IPS DF 19.7 (cell line): ENCODE results near the gene ZWINT.

ENCODE experiments used
- DNase-seq: peaks from one replicate; pipeline ENCODE4 v3.0.0-alpha.2; 2013; ENCODE audit warnings: low read depth, low spot score

ZWINT gene, protein sequence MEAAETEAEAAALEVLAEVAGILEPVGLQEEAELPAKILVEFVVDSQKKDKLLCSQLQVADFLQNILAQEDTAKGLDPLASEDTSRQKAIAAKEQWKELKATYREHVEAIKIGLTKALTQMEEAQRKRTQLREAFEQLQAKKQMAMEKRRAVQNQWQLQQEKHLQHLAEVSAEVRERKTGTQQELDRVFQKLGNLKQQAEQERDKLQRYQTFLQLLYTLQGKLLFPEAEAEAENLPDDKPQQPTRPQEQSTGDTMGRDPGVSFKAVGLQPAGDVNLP

DNA sequence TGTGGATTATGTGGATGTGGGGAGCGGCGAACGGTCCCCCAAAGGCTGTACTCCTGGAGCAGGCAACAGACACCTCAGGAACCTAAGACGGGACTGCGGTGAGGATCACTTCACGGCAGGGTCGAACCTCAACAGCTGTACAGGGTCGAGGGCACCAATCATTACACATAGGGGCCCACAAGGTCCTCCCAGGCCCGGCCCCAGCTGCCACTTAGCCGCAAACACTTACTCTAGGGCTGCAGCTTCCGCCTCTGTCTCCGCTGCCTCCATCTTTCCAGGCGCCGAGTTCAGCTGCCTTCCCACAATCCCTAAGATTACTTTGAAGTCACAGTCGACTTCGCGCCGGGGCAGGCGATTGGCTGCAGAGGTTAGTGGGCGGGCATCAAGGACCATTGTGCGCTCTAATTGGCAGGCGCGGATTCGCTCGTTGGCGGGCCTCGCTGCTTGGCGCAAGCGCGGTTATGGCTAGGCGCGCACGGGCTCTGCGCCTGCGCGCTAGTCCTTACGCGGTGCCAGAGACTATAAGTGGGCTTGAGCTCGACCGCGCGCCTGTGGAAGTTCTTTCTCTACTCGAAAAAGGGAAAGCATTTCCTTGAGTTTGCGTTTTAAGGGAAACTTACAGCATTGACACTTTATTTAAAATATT is at the start of gene ZWINT:
ZWINT (minus strand) TSS at position 293 of the 646 bp plus-strand sequence; CDS start at position 270, 23 bp downstream.
- peak; percentile 84 for DNase-seq

DNA sequence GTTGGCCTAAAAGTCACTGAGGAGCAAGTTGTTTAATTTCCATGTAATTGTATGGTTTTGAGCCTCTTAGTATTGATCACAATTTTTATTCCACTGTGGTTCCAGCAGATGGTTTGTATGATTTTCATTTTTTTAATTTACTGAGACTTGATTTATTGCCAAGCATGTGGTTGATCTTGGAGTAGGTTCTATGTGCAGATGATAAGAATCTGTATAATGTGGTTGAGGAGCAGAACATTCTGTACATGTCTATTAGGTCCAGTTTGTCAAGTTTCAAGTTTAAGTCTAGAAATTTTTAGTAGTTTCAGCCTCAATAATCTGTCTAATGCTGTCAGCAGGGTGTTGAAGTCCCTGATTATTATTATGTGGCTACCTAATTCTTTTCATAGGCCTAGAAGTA is 22.7 kb upstream of the ZWINT start:
- no peak for DNase-seq

DNA sequence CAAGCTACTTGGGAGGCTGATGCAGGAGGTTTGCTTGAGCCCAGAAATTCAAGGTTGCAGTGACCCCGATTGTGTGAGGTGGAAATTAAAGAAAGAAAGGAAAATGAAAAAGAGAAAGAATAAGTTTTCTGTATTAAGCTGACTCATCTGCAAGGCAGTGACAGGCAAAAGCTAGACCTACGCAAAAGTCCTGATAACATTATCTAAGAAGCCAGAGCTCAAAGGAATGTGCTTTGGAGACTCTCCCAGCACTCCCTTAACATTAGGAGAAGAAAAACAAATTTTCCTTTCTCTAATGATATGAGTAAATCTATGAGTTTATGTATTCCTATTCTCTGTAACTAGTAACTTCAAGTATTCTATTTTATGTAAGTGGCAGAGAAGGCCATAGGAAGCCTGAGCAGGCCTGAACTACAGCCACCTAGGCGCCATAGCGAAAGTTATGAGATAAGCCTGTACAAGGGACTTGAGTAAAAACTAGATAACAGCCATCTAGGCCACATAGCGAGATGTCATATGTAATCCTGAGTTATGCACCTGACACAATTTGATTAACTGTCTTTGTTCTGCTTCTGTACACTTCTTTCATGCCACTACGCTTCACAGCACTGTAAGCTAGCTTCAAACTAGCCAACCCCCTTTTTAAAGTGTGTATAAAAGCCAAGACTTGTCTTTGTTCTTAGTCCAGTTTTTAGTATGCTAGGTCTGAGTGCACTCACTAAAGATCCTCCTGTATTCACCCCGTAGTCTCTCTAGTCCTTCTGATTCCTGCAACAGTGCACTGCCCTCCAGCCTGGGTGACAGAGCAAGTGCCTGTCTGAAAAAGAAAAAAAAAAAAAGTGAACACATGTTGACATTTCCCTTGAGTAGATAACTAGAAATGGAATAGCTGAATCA is 9.4 kb upstream of the ZWINT start:
- DNase-seq, result no peak

DNA sequence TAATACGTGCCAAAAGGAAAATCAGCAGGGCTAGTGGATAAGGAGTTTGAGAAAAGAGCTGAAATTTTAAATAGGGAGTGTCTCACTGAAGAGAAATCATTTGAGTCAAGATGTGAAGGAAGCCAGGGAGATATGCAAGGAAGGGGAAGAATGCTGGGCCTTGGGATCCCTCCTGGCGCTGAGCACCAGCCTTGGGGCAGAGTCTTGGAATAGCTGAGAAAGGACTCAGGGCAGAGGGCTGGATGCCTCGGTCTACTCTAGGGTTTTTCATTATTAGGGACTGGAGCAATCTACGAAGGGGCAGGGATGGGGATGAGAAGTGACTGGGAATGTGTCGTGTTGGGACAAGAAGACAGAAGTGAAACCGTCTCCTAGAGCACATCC is 484 bp downstream of the ZWINT start:
- DNase-seq, result no peak

DNA sequence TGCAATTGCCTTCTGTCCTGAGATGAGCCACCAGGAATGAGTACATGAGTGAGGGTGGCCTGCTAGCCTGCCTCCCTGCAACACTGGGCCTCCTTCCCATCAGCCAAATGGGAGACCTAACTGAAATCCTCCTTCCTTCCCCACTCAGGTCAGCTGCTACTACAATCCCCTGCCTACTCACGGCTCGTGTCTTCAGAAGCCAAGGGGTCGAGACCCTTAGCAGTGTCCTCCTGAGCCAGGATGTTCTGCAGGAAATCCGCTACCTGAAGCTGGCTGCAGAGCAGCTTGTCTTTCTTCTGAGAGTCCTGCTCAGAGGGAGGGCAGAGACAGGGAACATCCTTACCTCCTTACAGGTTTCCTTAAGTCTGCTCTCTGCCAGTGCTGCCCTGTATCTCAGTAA is 1.2 kb downstream of the ZWINT start:
- no peak for DNase-seq

DNA sequence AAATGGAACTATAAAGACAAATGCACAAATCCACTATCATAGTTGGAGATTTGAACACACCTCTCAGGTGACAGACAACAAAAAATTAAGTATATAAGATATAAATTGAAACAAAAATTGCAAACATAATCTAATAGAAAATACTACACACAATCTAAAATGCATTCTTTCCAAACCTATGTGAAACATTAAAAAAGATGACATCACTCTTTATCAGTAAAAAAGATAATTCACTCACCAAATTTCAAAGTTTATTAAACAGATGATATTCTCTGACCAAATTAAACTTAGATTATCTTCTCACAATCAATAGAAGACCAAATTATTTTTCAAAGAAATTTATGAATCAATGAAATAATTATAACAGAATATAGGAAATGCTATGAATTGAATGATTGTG is 4.0 kb downstream of the ZWINT start:
- no peak for DNase-seq

DNA sequence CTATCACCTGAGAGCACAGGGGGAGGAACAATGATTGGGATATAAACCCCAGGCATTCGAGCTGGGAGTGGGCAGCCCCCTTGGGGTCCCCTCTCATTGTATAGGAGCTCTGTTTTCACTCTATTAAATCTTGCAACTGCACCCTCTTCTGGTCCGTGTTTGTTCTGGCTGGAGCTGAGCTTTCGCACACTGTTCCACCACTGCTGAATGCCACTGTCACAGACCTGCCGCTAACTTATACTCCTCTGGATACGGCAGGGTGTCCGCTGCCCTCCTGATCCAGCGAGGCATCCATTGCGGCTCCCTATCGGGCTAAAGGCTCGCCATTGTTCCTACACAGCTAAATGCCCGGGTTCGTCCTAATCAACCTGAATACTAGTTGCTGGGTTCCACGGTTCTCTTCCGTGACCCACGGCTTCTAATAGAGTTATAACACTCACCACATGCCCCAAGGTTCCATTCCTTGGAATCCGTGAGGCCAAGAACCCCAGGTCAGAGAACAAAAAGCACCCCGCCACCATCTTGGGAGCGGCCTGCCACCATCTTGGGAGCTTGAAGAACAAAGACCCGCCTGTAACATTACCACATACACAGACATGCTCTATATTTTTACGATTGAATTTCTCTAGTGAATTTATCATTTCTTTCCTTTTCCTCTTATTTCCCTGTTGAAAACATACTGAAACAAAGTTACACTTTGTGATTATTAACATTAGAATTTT is 9.0 kb downstream of the ZWINT start:
- no peak for DNase-seq

DNA sequence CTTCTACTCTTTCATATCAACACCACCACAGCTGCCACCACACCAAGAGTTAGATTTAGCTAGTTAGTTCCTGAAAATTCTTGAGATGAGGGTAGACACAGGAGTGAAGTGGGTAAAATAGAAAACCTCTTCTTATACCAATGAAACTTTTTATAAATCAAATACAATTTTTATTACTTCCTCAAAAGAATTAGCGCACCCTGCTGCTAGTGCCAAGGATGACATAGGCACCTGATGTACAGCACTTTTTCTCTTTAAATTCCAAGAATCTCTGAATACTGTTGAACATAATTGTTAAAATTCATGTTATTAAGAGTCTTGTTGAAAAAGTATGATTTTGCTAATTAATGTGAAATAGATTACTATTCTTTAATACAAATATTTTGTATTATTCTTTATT is 11.4 kb downstream of the ZWINT start:
- no peak for DNase-seq

DNA sequence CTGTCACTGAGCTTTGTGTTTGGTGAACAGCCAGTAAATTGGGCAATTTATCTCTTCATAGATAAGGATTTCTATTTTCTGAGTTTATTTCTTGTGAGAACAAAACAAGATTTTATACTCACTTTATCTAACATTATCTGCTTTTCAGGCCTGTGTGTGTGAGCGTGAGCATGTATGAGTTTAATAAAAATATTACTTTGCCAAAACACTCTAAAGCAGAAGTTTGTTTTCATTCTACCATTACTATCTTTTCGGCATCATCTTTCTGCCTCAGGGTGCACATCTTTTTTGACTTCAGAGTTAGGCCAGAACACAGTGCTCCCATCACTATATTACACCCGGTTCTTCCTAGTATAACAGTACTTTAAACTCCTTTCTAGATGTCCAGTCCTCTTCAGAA is 13.0 kb downstream of the ZWINT start:
- DNase-seq, result no peak

DNA sequence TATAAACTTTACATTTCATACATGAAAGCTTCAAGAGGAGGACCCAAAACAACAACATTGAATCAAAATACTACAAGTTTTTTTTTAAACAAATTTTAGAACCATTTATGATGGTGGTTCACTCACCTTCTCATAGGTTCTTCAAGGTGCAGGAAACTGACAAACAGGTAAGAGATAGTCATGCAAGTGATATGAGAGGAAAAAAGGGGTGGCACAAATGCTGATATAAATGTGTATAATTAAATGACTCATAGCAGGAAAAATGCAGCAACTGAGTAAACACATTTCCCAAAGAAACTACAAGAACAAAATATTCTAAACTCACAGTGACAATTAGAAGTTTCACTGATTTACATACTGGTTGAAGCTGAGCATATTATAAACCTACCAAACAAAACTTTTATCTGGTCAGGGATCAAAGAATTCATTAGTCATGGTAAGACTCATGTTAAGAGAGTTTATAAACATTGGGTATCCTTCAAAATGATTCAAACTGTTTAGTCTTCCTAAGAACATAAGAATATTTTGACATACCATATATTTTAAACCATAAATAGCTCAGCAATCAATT is 14.1 kb downstream of the ZWINT start:
- DNase-seq, result no peak

DNA sequence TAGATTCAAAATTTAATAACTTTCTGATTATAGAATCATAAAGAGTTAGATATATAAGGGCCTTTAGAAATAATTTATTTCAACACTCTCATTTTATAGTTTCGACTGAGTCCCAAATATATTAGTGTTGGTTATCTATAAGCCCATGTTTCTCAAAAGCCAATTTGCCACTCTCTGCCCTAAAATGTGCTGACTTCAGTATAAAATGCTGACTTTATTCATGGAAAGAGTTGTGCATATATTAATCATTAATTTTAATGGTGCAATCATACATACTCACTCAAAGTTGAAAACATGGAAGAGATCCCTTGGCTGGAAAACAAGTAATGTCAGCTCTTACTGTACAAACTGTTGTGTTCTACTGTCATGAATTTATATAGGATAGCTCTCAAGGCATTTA is 19.4 kb downstream of the ZWINT start:
- no peak for DNase-seq

DNA sequence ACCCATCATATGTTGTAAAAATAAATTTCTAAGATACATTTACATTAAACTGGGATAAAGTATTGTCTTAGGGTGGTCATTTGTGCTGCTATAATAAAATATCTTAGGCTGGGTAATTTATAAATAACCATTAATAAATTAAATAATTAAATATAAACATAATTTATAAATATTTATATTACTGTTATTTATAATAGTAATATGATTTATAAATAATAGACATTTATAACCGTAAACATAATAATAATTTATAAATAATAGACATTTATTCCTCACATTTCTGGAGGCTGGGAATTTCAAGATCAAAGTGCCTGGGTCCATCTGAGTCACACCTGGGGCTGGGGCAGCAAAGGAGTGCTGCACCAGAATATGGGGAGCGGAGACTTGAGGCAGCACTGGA is 31.1 kb downstream of the ZWINT start:
- DNase-seq, result no peak

DNA sequence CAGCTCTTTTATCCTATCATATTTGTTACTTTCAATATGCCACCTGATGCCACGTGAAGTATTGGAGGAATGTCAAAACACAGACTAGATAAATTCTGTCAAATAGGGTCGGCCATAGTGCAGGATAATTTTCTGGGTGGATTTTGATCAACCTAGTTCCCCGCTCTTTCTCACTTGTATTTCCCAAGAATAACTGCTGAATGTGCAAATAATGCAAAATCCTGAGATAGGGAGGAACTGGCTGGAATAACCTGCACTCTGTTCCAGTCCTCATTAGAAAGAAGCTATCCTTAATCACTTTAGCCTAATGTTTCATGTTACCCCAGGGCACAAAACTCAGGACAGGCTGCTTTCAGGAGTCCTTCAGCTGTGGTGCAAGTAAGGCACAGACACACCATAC is 33.9 kb downstream of the ZWINT start:
- DNase-seq, result no peak

DNA sequence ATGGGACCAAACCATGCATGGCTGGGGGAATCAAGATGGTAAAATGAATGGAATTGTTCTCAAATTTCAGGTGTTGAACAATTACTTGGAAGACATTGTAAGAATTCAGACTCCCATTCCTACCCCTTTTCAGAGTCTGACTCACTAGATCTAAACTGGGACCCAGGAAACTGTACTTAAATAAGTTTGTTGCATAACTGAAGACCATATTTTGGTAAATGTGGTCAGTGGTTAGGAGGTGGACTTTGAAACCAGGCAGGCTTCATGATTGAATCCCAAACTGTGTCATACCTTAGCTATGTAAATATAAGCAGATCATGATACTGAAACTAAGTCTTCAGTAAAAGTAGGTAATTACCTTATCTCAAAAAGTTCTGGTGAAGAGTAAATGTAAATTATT is 41.7 kb downstream of the ZWINT start:
- DNase-seq, result no peak

DNA sequence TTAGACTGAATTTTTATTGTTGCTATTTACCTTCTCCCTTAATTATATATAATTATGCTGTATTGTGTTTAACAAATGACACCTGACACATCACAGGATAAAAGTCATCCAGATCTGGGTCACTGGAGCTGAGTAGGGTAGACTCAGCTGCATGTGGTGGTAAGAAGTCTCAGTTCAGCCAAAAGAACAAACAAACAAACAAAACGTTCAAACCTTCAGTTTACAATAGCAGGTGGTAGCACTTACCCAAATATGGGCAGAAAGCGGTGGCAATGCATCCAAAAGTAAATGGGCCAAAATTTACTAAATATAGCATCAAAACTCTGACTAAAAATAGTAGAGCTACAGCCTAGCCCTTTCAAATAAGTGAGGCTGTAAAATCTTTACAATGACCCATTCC is 42.2 kb downstream of the ZWINT start:
- no peak for DNase-seq

DNA sequence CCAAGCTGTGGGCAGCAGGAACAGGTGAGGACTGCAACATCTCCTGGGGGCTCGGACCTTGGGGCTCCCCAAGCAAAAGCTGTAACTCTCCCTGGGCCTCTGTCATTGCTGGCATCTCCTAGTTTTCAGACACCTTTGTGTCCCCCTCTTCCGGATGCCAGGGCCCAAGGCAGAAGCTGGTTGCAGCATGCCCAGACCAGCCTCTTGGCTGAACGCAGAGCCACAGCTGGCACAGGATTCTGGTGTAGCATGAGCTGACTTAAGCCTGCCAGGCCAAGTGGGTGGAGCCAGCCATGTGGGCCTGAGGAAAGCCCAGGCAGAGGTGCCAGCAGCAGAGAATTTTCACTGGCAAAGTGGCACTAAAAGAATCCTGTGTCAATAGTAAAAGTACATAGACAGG is 43.5 kb downstream of the ZWINT start:
- DNase-seq, result no peak

DNA sequence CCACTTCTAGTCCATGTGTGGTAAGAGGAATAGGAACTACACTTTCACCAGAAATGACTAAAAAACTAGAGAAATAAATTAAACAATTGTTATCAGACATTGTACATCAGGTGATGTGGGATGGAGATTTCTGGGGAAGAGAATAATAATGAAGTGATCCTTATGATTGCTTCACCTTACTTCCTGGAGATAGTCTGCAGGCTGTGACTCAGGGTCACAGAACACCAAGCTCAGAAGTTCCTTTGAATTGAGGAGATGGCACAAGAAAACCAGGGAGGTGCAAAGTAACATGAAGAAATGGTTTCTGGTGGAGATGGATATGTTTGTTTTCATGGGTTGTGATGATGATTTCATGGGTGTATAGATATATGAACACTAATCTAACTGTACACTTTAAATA is 44.5 kb downstream of the ZWINT start:
- no peak for DNase-seq
